AG20443 (cell line): ENCODE measurements around the gene CMIP.

Experiments used
- DNase-seq: peaks from one replicate; pipeline ENCODE4 v3.0.0; 2012; ENCODE audit warnings: low spot score, mixed read lengths

Gene CMIP

DNA sequence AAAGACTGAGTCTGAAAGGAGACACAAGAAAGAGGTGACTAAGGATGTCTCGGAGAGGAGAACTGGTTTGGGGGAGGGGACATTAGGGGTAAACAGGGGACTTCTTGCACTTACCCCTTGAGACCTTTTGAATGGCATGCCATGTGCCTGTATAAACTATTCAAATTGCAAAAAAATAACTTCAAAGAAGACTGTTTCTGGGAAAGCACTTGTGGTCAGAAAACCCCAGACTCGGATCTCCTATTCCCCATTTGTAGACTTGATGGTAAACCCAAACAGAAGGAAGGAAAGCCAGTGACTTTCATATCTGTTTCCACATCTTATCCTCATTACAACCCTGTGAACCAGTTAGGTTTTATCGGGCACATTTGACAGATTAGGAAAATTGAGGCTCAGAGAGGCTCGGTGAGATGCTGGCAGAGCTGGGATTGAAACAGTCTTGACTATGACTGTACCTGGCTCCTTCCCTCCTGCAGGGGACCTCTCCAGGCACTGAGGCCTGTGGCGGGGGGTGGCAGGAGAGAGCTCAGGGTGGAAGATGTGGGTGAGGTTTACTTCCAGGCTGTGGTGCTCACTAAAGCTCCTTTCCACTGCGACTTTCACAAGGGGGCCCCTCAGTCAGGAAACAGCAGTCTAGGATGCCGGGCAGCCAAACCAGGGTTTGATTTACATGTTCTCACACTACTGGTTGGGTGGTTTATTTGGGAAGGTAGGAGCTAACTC is 304.0 kb downstream of the CMIP start:
- DNase-seq, result no peak

DNA sequence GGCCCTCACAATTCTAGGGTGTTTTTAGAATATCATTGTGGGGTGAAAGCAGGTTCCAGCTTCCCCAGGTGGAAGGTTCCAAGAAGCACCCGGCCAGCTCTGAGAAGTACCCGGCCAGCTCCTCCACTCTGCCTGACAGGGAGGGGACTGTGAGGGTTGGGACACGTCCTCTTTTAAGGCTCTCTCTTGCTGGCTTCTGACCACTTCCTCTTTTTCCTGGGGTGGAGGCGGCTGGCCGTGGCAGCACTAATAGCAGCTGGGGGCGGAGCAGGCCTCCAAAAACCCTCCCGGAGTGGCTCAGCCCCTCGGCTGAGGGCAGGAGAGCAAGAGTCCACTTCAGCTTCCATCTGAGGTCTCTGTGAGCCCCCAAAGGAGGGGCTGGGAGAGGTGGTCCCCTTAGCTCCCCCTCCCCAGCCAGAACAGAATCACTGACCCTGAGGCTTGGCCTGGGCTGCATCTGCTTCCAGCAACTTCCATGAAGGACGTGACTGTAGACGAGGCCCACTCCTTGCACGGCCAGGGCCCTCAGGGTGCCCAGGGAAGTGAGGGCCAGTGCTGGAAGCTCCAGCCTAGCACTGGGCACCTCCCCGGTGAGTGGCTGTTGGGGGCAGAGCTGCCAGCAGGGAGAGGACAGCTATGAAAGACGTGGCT is 307.7 kb downstream of the CMIP start:
- peak; percentile 50 for DNase-seq

DNA sequence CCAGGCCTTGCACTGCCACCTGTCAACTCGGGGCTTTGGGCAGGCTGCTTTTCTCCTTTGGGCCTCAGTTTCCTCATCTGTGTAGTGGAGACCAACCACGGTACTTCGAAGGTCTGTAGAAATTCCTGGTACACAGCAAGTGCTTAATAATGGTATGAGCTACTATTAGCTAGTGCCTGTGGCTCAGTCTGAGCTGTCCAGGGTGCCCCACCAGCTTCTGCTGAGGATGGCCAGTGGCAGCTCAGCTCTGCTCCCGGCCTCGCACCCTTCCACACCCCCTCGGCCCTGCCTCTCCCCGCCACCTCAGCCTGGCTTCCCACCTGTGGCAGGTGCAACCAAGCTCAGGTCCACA is 308.2 kb downstream of the CMIP start:
- DNase-seq, result no peak

DNA sequence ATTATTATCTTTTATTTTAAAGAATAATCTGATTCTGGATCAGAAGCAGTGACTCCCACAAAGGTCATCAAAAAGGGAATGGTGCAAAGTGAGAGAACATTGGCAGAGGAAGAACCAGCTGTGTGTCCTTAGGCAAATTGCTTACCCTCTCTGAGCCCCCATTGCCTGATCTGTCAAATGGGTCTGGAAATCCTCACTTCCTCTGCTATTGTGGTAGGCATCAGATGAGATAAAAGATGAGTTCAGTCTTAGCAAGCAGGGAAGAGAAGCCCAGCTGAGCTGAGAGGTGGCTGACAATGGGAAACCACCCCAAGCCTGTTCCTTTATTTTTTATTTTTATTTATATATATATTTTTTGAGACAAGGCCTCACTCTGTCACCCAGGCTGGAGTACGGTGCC is 310.2 kb downstream of the CMIP start:
- DNase-seq, result no peak

DNA sequence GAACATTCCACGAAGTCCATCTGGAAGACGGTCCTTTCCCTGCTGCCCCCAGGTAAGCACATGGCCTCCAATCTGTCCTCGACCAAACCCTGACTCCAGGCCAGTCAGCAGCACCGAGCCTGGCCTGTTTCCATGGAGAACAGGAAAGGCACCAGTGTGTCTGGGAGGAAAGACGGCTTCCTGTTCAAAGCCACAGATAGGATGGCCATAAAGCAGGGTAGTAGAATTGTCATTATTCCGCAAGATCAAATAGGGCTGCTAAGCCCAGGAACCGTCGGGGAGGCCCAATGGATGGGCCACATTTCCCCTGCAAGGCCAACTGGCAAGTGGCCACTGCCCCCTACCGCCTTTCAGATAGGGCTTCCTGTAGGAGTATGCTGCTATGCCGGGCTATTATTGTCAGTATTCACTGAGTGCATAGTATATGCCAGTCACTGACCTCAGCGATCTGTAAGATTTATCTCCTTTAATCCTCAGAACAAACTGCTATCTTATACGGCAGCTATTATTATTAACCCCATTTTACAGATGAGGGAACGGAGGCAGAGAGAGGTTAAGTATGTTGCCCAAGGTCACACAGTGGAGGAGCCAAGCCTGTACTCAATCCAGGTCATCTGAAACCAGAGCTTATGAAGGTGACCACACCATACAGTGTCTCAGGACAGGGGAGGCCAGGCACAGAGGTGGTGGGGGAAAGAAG is 311.5 kb downstream of the CMIP start:
- DNase-seq, result no peak

DNA sequence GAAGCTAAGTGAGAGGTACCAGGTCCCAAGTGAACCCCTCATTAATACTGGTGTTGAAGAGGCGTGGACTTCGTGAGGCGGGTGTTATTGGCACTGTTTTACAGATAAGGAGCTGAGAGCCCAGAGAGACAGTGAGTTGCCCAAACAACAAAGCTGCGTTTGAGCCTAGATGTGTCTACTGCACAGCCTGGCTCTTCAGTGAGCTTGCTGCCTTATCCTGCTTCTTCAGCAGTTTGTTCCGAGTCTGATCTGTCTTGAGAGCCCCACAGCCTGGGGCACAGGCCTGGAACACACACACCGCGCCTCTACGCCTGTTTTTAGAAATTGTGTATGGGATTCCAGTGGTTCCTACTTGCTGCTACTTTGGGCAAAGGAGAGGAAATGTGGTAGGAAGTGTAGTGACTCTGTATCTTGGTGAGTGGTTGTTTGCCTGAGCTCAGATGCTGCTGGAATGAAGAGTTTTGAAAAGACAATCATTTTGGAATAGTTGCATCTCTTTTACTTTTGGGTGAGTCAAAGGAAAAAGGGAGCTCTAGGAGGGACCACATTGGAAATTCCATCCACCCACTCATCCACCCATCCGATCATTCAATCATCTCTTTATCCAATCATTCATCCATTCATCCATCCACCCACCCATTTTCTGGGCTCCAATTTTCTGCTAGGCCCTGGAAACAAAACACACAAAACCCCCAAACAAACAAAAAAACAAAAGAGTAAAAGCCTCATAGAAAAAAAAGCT is 312.2 kb downstream of the CMIP start:
- no peak for DNase-seq

DNA sequence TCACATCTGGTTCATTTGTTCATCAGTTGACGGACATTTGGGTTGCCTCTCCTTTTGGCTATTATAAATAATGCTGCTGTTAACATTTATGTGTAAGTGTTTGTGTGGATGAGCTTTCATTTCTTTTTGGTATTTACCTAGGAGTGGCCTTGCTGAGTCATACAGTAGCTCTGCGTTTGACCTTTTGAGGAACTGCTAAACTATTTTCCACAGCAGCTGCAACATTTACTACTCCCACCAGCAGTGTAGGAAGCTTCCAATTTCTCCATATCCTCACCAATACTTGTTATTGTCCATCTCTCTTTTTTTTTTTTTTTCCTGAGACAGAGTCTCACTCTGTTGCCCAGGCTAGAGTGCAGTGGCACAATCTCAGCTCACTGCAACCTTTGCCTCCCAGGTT is 313.8 kb downstream of the CMIP start:
- no peak for DNase-seq
